ENCODE data around the gene ATXN7L3.
"Not testable (repeated sequence)": the region's sequence is repeated elsewhere in the genome, so short reads cannot be mapped to it uniquely, and the experiment has no call there.

ATXN7L3 gene, protein sequence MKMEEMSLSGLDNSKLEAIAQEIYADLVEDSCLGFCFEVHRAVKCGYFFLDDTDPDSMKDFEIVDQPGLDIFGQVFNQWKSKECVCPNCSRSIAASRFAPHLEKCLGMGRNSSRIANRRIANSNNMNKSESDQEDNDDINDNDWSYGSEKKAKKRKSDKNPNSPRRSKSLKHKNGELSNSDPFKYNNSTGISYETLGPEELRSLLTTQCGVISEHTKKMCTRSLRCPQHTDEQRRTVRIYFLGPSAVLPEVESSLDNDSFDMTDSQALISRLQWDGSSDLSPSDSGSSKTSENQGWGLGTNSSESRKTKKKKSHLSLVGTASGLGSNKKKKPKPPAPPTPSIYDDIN

DNA sequence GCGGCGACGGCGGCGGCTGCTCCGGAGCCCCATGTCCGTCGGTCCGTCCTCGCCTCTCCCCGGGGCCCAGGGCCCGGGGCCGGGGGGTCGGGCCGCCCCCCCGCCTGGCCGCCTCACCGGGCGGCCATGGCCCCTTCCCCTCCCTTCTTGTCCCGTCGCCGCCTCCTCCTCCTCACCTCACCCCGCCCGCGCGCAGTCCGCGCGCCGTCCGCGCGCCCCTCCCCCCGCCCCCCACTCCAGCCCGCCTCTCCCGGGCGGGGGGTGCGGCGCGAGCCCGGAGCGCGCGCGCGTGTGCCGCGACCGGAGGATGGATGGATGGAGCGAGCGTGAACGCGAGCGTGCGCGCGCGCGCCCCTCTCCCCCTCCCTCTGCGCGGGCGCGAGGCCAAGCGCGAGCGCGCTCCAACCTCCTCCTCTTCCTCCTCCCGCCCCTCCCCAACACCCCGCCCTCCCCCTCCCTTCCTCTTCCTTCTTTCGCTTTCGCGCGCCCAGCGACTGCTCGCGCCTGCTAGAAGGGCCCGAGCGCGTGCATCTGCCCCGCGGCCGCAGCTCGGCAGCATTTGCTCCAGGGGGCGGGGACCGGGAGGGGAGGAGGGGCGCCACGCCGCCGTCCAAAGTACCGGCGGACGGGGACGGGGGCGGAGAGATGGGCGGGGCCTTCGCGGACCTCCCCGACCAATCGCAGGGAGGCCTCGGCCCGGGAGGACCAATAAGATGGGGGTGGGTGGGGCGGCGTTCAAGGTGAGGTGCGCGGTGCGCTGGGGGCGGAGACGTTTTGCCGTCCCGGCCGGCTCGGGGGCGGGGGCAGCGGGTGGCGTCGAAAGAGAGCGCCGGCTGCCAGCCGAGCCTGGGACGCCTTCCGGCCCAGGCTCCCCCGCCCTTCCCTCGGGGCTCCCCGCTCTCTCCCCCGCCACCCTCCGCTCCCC, at the start of gene ATXN7L3:
Gene ATXN7L3, minus strand, starts transcription at position 332 of the 925 bp plus-strand sequence. CDS start 1,814 bp downstream, outside the sequence.
- ATAC-seq (peak; percentile 84), DNase-seq (peak; percentile 100)

DNA sequence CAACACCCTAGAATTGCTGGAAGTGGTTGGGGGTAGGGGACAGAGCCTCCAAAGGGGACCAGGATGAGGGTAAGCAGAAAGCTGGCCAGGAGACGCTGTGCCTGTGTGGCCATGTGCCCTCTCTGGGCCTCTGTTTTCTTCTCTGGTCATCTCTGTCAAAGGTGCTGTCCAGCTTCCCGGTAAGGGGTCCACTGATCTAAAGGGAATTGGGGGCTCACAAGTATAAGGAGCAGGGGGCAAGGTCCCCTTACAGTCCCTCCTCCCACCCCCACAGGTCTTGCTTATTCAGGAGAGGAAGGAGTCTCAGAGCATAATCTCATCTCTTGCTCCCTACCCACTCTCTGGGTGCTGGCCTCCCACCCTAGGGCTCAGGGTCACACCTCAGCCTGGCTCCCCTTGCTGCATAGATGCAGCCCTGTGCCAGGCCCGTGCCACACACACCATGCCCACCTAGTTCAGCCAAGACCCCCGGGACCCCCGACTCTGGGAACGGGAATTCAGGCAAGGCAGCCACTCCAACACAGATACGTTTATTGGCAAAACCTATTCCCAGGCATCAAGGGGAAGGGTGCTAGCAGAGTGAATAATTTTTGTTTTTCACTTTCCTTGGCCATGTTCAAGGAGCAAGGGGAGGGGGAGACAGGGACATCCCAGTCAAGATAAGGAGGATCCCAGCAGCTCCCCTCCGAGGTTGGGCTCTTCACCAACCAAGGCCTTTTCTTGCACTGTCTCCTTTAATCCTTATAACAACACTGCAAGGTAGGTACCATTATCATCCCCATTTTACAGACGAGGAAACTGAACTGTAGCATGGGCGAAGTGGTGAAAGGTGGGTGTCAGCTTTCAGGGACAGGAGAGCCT, 48.4 kb upstream of the ATXN7L3 start:
- DNase-seq (no peak), ATAC-seq (no peak)

GRCh38 chr17:44247440-44247841, 47.8 kb upstream of the ATXN7L3 start:
- ATAC-seq (no peak), DNase-seq (no peak)

DNA sequence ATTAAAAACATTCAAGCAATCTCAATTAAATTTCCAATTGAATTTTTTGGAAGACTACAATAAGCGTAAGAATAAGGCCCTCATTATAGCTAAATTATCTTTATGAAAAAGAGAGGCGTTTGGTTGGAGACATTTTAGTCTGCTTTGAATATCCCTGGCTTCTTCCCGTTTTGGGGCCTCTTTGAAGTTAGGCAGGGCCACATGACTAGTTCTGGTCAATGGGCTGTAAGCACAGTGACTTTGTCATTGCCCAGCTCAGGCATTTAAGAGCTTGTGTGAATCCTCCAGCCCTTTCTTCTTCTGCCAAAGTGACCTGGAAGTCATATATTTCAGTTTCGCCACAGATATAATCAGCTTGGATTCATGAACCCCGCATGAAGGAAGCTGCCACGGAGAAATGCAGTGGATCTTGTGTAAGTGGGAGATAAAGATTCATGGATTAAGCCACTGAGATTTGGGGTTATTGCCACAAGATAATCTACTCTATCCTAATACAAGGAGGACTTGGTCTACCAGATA, 41.5 kb upstream of the ATXN7L3 start:
- no peak for DNase-seq
- ATAC-seq = no peak

DNA sequence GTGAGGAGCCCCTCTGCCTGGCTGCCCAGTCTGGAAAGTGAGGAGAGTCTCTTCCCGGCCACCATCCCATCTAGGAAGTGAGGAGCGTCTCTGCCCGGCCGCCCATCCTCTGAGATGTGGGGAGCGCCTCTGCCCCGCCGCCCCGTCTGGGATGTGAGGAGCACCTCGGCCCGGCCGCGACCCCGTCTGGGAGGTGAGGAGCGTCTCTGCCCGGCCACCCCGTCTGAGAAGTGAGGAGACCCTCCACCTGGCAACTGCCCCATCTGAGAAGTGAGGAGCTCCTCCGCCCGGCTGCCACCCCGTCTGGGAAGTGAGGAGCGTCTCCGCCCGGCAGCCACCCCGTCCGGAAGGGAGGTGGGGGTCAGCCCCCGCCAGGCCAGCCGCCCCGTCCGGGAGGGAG, 38.2 kb upstream of the ATXN7L3 start:
- not testable (repeated sequence) for ATAC-seq, DNase-seq

DNA sequence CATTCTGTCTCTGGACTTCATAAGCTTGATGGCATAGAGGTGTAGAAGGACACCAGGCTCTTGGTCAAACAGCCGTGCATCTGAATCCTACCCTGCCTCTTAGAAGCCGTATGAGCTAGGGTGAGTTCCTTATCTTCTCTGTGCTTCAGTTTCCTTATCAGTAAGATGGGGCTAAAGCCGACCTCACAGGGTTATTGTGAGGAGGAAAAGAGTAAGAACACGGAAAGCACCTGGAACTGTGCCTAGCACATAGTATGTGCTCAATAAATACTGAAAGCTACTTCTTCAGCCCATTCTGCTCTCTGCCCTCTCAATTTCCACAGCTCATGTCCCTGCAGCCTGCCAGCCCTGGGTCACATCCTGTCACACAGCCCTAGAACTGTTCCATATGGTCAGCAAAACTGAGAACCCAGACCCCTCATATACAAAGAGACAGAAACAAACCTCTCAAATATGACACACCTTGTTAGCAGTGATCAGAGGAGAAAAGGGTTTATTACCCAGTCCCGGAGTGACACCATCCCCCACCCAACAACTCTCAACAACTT, 36.8 kb upstream of the ATXN7L3 start:
- ATAC-seq = no peak
- no peak for DNase-seq

DNA sequence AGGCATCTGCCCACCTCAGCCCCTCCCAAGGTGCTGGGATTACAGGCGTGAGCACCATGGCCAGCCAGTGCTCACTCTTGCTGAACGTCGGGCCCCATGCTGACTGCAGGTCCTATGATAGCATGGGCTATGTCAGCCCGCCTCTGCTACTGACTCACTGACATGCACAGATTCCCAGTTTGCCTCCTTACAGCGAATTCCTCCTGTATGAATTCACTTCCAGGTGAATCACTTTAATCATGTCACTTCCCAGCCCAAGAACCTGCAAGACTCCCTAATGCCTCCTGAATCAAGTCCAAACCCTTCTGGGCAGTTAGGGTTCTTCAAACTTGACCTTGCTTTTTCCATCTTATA, 35.9 kb upstream of the ATXN7L3 start:
- ATAC-seq (no peak), DNase-seq (no peak)

DNA sequence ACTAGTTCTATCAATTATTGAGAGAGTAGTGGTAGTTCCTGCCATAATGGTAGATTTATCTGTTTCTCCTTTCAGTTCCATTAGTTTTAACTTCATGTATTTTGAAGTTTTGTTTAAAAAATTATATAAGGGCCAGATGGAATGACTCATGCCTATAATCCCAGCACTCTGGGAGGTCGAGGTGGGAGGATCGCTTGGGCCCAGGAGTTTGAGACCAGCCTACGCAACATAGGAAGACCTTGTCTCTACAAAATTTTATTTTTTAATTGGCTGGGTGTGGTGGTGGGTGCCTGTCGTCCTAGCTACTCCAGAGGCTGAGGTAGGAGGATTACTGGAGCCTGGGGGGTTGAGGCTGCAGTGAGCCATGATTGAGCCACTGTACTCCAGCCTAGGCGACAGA, 33.9 kb upstream of the ATXN7L3 start:
- DNase-seq = no peak
- no peak for ATAC-seq

GRCh38 chr17:44232061-44232460, 32.4 kb upstream of the ATXN7L3 start:
- DNase-seq = no peak
- ATAC-seq = no peak

DNA sequence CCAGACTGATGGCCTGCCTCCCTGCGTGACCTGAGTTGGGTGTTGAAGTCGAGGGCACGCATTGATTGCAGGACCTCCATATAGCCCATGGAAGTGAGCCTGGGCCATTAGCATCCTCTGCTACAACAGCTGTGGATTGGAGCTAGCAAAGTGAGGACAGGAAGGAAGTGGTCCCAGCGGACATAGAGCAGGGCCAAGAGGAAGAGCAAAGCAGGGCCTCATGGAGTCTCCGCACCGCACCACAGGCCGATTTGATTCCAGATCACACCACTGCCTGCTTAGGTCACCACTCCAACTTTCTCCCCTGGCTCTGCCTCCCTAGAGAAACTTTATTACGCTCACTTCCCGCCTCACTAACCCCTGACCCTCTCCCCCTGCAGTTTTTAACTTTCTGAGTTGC, 30.5 kb upstream of the ATXN7L3 start:
- no peak for DNase-seq
- no peak for ATAC-seq

DNA sequence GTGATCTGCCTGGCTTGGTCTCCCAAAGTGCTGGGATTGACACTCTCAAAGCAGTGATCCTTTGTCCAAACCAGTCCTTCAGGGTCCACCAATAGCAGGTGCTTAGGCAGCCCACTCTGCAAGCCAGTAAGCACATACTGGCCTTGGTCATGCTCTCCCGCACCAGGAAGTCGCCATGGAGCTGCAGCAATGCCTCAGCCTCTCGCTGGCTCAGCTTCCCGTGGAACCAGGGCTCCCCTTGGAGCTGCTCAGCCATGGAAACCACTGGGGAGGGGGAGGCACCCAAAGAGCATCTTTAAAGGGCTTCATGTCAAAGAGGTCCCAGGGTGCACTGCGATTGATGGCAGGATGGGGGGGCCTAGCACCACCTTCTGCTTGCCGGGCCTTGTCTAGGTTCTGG, 29.4 kb upstream of the ATXN7L3 start:
- no peak for ATAC-seq

GRCh38 chr17:44223541-44224071, 23.9 kb upstream of the ATXN7L3 start:
- no peak for DNase-seq
- no peak for ATAC-seq

More for the DNA sequence above, 29.4 kb upstream of the ATXN7L3 start:
- DNase-seq = no peak

- ATAC-seq = no peak
- DNase-seq = peak; percentile 72
Measured at GRCh38 chr17:44222112-44222869, 22.6 kb upstream of the ATXN7L3 start.

GRCh38 chr17:44221862-44222111, 22.1 kb upstream of the ATXN7L3 start:
- no peak for ATAC-seq
- DNase-seq = peak; percentile 41

DNA sequence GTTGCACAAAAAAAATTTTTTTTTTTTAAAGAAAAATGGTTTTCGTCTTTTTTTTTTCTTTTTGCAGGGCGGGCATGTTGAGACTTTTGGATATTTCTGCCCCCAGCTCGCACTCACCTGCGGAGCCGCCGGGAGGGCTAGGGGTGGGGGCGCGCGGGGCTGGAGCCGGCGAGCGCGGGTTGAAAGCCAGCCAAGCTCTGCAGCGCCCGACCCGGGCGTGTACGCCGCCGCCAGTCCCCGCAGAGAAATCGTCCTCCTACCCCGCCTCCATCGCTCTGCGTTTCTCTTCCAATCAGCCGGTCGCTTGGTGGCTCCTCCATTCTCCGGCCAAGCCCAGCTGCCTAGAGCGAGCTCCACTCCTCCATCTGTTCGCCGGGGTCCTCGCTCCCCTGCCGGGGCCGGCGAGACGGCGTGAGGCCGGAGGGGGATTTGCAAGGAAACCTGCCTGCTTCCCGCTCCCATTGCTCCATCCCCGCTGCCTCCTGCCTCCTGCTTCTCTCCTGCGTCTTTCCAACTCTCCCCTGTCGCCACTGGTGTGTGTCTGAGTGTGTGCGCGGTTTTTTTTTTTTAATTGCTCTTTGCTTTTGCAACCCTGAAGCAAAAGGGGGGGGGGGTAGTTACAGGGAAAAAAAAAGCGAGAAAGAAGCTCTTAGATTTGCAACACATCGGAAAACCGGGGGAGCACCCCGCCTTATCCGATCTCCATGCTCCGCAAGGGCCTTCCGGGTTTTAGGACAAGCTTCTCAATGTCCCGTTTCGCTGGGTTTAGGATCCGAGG, 21.6 kb upstream of the ATXN7L3 start:
- DNase-seq (peak; percentile 74), ATAC-seq (peak; percentile 14)

GRCh38 chr17:44220213-44221083, 20.8 kb upstream of the ATXN7L3 start:
- no peak for ATAC-seq
- DNase-seq = peak; percentile 62

- DNase-seq (peak; percentile 72), ATAC-seq (peak; percentile 1)
Measured at GRCh38 chr17:44219616-44220212, 20.0 kb upstream of the ATXN7L3 start, which contains the start of gene UBTF. Gene UBTF, minus strand, starts transcription at chr17:44219675. Its CDS starts 1,446 bp downstream, at chr17:44218229.

- DNase-seq = peak; percentile 78
- ATAC-seq = peak; percentile 39
Measured at GRCh38 chr17:44219108-44219615, 19.5 kb upstream of the ATXN7L3 start.

Data from stimulated activated naive CD8-positive, alpha-beta T cell treated with anti-CD3 and anti-CD28 coated beads, Interleukin-15, Interleukin-2, amounts not matched to agents 100 U/mL and 50 U/mL, for 24 hours (primary cell).